GM23338 (cell line): ENCODE data around the gene BIN1. TPM values are rescaled to one million over a fixed set of nuclear protein-coding genes. Genes with fewer than 3 reads are reported as not detected.

Source experiments
- CREB1 ChIP-seq: fragments of 250-450 bp; sonication (Bioruptor Pico); IDR thresholded peaks from 2 replicates; pipeline ENCODE4 v1.5.0; 2020; ENCODE audit warnings: low read depth, mild to moderate bottlenecking, moderate library complexity
- polyA plus RNA-seq: library from polyadenylated mRNA; unstranded; fragments of >200 nt; fragmentation: Nextera tagmentation; extraction: Ambion mirVana; gene quantifications from 2 replicates; pipeline ENCODE4 v1.2.1, GENCODE V29; 2016
- total RNA-seq: library from RNA; depleted of rRNA; stranded (reverse); fragments of >200 nt; shearing (Covaris generic); gene quantifications from 2 replicates; pipeline ENCODE4 v1.2.3, GENCODE V29; 2014
- TF ChIP-seq, protein P1 (sequence below): fragments of 250-450 bp; sonication (Bioruptor Pico); IDR thresholded peaks from 2 replicates; pipeline ENCODE4 v1.5.0; 2020; ENCODE audit warnings: mild to moderate bottlenecking, moderate library complexity
- TF ChIP-seq, protein P2 (sequence below): IDR thresholded peaks from one replicate; pipeline ENCODE4 v1.6.1; 2018; ENCODE audit warnings: antibody characterized with exemption; ENCODE audit not compliant: unreplicated experiment

Gene BIN1
- total and polyA plus RNA-seq, 2 experiments from 2014 or later: 30.1 to 56.4 TPM

DNA sequence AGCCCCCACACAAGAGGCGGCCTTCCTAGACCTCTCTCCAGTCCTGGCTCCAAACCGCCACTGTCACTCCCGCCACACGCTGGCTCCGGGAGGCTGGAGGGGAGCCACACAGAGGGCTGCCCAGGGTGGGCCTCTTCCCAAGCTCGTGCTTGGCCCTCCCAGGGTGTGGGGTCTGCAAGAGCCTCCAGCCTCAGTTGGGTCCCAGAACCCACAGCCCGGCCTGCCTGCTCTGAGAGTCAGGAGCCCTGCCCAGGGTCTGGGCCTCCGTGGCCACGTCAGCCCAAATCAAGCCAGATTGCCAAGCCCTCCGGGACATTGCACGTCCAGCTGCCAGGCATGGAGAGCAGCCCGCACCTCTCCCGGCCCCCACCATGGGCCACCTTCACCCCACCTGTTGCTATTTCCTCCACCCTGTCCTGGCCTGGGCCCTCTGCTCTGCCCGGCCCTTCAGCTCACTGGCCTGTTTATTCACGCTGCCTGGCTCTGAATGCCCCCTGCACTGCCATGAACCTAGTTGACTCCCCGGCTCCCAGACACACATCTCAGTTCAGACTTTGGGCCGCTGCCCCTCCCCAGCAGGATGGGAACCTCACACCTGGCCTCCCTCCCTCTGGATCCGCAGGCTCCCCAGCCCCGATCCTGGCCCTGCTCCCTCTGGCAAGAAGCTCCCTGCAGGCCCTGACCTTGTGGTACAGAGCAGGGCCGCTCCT, 61.0 kb downstream of the BIN1 start (continued):
- no peak for TF ChIP-seq CREB1 (CRISPR knock-in tag)
- TF ChIP-seq, protein P1, sequence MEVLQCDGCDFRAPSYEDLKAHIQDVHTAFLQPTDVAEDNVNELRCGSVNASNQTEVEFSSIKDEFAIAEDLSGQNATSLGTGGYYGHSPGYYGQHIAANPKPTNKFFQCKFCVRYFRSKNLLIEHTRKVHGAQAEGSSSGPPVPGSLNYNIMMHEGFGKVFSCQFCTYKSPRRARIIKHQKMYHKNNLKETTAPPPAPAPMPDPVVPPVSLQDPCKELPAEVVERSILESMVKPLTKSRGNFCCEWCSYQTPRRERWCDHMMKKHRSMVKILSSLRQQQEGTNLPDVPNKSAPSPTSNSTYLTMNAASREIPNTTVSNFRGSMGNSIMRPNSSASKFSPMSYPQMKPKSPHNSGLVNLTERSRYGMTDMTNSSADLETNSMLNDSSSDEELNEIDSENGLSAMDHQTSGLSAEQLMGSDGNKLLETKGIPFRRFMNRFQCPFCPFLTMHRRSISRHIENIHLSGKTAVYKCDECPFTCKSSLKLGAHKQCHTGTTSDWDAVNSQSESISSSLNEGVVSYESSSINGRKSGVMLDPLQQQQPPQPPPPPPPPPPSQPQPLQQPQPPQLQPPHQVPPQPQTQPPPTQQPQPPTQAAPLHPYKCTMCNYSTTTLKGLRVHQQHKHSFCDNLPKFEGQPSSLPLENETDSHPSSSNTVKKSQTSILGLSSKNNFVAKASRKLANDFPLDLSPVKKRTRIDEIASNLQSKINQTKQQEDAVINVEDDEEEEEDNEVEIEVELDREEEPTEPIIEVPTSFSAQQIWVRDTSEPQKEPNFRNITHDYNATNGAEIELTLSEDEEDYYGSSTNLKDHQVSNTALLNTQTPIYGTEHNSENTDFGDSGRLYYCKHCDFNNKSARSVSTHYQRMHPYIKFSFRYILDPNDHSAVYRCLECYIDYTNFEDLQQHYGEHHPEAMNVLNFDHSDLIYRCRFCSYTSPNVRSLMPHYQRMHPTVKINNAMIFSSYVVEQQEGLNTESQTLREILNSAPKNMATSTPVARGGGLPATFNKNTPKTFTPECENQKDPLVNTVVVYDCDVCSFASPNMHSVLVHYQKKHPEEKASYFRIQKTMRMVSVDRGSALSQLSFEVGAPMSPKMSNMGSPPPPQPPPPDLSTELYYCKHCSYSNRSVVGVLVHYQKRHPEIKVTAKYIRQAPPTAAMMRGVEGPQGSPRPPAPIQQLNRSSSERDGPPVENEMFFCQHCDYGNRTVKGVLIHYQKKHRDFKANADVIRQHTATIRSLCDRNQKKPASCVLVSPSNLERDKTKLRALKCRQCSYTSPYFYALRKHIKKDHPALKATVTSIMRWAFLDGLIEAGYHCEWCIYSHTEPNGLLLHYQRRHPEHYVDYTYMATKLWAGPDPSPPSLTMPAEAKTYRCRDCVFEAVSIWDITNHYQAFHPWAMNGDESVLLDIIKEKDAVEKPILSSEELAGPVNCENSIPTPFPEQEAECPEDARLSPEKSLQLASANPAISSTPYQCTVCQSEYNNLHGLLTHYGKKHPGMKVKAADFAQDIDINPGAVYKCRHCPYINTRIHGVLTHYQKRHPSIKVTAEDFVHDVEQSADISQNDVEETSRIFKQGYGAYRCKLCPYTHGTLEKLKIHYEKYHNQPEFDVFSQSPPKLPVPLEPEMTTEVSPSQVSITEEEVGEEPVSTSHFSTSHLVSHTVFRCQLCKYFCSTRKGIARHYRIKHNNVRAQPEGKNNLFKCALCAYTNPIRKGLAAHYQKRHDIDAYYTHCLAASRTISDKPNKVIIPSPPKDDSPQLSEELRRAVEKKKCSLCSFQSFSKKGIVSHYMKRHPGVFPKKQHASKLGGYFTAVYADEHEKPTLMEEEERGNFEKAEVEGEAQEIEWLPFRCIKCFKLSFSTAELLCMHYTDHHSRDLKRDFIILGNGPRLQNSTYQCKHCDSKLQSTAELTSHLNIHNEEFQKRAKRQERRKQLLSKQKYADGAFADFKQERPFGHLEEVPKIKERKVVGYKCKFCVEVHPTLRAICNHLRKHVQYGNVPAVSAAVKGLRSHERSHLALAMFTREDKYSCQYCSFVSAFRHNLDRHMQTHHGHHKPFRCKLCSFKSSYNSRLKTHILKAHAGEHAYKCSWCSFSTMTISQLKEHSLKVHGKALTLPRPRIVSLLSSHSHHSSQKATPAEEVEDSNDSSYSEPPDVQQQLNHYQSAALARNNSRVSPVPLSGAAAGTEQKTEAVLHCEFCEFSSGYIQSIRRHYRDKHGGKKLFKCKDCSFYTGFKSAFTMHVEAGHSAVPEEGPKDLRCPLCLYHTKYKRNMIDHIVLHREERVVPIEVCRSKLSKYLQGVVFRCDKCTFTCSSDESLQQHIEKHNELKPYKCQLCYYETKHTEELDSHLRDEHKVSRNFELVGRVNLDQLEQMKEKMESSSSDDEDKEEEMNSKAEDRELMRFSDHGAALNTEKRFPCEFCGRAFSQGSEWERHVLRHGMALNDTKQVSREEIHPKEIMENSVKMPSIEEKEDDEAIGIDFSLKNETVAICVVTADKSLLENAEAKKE (CRISPR knock-in tag): no peak
- TF ChIP-seq, protein P2, sequence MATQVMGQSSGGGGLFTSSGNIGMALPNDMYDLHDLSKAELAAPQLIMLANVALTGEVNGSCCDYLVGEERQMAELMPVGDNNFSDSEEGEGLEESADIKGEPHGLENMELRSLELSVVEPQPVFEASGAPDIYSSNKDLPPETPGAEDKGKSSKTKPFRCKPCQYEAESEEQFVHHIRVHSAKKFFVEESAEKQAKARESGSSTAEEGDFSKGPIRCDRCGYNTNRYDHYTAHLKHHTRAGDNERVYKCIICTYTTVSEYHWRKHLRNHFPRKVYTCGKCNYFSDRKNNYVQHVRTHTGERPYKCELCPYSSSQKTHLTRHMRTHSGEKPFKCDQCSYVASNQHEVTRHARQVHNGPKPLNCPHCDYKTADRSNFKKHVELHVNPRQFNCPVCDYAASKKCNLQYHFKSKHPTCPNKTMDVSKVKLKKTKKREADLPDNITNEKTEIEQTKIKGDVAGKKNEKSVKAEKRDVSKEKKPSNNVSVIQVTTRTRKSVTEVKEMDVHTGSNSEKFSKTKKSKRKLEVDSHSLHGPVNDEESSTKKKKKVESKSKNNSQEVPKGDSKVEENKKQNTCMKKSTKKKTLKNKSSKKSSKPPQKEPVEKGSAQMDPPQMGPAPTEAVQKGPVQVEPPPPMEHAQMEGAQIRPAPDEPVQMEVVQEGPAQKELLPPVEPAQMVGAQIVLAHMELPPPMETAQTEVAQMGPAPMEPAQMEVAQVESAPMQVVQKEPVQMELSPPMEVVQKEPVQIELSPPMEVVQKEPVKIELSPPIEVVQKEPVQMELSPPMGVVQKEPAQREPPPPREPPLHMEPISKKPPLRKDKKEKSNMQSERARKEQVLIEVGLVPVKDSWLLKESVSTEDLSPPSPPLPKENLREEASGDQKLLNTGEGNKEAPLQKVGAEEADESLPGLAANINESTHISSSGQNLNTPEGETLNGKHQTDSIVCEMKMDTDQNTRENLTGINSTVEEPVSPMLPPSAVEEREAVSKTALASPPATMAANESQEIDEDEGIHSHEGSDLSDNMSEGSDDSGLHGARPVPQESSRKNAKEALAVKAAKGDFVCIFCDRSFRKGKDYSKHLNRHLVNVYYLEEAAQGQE: no peak
